B cell (primary cell): ENCODE measurements around the gene KIRREL3. TPM values are rescaled to one million over a fixed set of nuclear protein-coding genes. Genes with fewer than 3 reads are reported as not detected.

Experiments
- ATAC-seq: fragments of 200-7000 bp; cut with Tn5 transposase; one replicate; pipeline ENCODE4 v1.10.0; 2021; ENCODE audit warnings: low read depth, mild to moderate bottlenecking, moderate number of reproducible peaks, moderate library complexity
- CTCF ChIA-PET: fragments of 350-600 bp; sonication (Branson Sonifier 250); formaldehyde crosslinking; loops from one replicate; lab custom pipeline; 2021; ENCODE audit warnings: antibody characterized with exemption, inconsistent platforms; lab: Charles Lee
- POLR2A ChIA-PET: fragments of 350-600 bp; sonication (Branson Sonifier 250); formaldehyde crosslinking; loops from one replicate; lab custom pipeline; 2021; ENCODE audit warnings: antibody characterized with exemption; lab: Charles Lee
- DNase-seq: peaks from one replicate; pipeline ENCODE4 v3.0.0; 2013
- H2AFZ ChIP-seq: 2 replicates; pipeline ENCODE4 v1.6.1; 2012; ENCODE audit warnings: mild to moderate bottlenecking, low read depth, low read length; ENCODE audit not compliant: insufficient read depth, poor library complexity, severe bottlenecking
- H3K27ac ChIP-seq, 2 donors: 1 replicate in 1 of 2; 2 replicates in 1 of 2; pipeline ENCODE4 v1.5.1; 2012 to 2013; ENCODE audit warnings: low read length in 2 of 2, mild to moderate bottlenecking in 2 of 2, moderate library complexity in 1 of 2
- H3K27me3 ChIP-seq, 4 experiments: fragments of 200-600 bp in 1 of 4; sonication (generic) in 1 of 4; replicated peaks in 1 of 4; 1 replicate in 2 of 4; 2 replicates in 2 of 4; pipeline versions ENCODE4 v1.6.1 to v1.7.0; 2013 to 2016; ENCODE audit warnings: low read length in 3 of 4, mild to moderate bottlenecking in 2 of 4, mixed read lengths in 1 of 4, moderate library complexity in 1 of 4; ENCODE audit not compliant: insufficient read depth in 4 of 4, control insufficient read depth in 3 of 4; ENCODE audit errors: control extremely low read depth in 1 of 4
- H3K36me3 ChIP-seq, 2 experiments: replicated peaks in 1 of 2; 1 replicate in 1 of 2; 2 replicates in 1 of 2; pipeline versions ENCODE4 v1.6.1 to v1.7.1; 2013; ENCODE audit warnings: low read length in 1 of 2; ENCODE audit not compliant: insufficient read depth in 2 of 2, control insufficient read depth in 1 of 2; ENCODE audit errors: control extremely low read depth in 1 of 2, extremely low read depth in 1 of 2
- H3K4me1 ChIP-seq, 2 donors: fragments of 200-600 bp in 1 of 2; sonication (generic) in 1 of 2; 1 replicate in 1 of 2; 2 replicates in 1 of 2; pipeline versions ENCODE4 v1.5.1 to v1.6.1; 2013 to 2017; ENCODE audit warnings: low read length in 2 of 2; ENCODE audit not compliant: control insufficient read depth in 2 of 2, insufficient read depth in 2 of 2
- H3K4me2 ChIP-seq: replicated peaks from 2 replicates; pipeline ENCODE3; 2012; ENCODE audit warnings: mild to moderate bottlenecking, low read depth, low read length; ENCODE audit not compliant: poor library complexity, severe bottlenecking
- H3K4me3 ChIP-seq, 5 experiments: fragments of 200-600 bp in 1 of 5; sonication (generic) in 1 of 5; 1 replicate in 3 of 5; 2 replicates in 2 of 5; pipeline versions ENCODE4 v1.5.1 to v1.7.0; 2011 to 2016; ENCODE audit warnings: low read length in 4 of 5, mild to moderate bottlenecking in 4 of 5, low read depth in 2 of 5, control low read depth in 1 of 5, moderate library complexity in 1 of 5; ENCODE audit not compliant: insufficient read depth in 1 of 5; ENCODE audit errors: control extremely low read depth in 1 of 5, extremely low read depth in 1 of 5
- H3K79me2 ChIP-seq: fragments of 200-600 bp; sonication (generic); one replicate; pipeline ENCODE4 v1.6.0; 2016; ENCODE audit warnings: low read length; ENCODE audit not compliant: control insufficient read depth, insufficient read depth
- H3K9ac ChIP-seq: fragments of 200-600 bp; sonication (generic); 2 replicates; pipeline ENCODE4 v1.6.1; 2017; ENCODE audit warnings: mild to moderate bottlenecking, low read length, moderate library complexity
- H3K9me3 ChIP-seq, 3 donors: one replicate each; pipeline versions ENCODE4 v1.6.1 to v1.7.1; 2013; ENCODE audit warnings: low read length in 2 of 3; ENCODE audit not compliant: control insufficient read depth in 2 of 3, insufficient read depth in 1 of 3; ENCODE audit errors: control extremely low read depth in 1 of 3
- H4K20me1 ChIP-seq: 2 replicates; pipeline ENCODE4 v1.6.0; 2012; ENCODE audit warnings: mild to moderate bottlenecking, low read length; ENCODE audit not compliant: insufficient read depth, control insufficient read depth, poor library complexity, severe bottlenecking
- H3K27ac Mint-ChIP-seq: one replicate; pipeline ENCODE4 v1.8.0; 2021; ENCODE audit warnings: mixed read lengths
- H3K27me3 Mint-ChIP-seq: one replicate; pipeline ENCODE4 v1.8.0; 2021; ENCODE audit warnings: mixed read lengths
- H3K4me1 Mint-ChIP-seq: one replicate; pipeline ENCODE4 v1.8.0; 2021; ENCODE audit warnings: mixed read lengths
- H3K4me3 Mint-ChIP-seq: one replicate; pipeline ENCODE4 v1.8.0; 2021; ENCODE audit warnings: mixed read lengths
- H3K9me3 Mint-ChIP-seq: one replicate; pipeline ENCODE4 v1.8.0; 2022; ENCODE audit warnings: mixed read lengths; ENCODE audit not compliant: insufficient read depth
- CTCF ChIP-seq: fragments of 200-600 bp; IDR thresholded peaks from one replicate; pipeline ENCODE4 v1.8.0; 2022; ENCODE audit warnings: antibody characterized with exemption, mild to moderate bottlenecking
- EZH2 ChIP-seq: IDR thresholded peaks from 2 replicates; pipeline ENCODE4 v1.6.1; 2012; ENCODE audit warnings: borderline replicate concordance, low read depth, mild to moderate bottlenecking, moderate library complexity, low read length; ENCODE audit not compliant: insufficient read depth, poor library complexity, severe bottlenecking
- WGBS: methylation state at CpG from one replicate; pipeline ENCODE4 v1.1.5; 2013; ENCODE audit warnings: missing lambda C conversion rate; ENCODE audit not compliant: insufficient coverage; 5-methylcytosine and 5-hydroxymethylcytosine counted together
- intact Hi-C: fragments of 100-400 bp; cut with micrococcal nuclease; formaldehyde crosslinking; loops from one replicate; pipeline ENCODE4 v1.10.0; 2022
- polyA plus RNA-seq: library from polyadenylated mRNA; depleted of rRNA; stranded (reverse); fragments of >200 nt; gene quantifications from 2 replicates; pipeline ENCODE4 v1.2.3, GENCODE V29; 2012
- total RNA-seq, 2 donors: library from RNA; stranded (reverse); fragments of 120-200 nt in 1 of 2; gene quantifications; 1 replicate in 1 of 2; 2 replicates in 1 of 2; pipeline versions ENCODE4 v1.2.3 to v1.2.4, GENCODE V29; 2013 to 2022

The KIRREL3 gene
- total and polyA plus RNA-seq, 2 donors (not counting 1 experiment from before 2014, with no cell fraction given) = not detected

- Histone ChIP-seq H3K9ac (no peak overlapping the region), H3K27me3 (peaks cover 0 to 3% (median 0%) of the 10 kb centered on the region in 4 experiments), H2AFZ (no peak overlapping the region), H3K9me3 (no peaks in the 10 kb centered on the region), H3K4me2 (no peak overlapping the region), H3K4me1 (no peaks in the 10 kb centered on the region), H3K79me2 (no peaks in the 10 kb centered on the region), H3K4me3 (no peak overlapping the region), H3K27ac (no peak overlapping the region), H3K36me3 (no peaks in the 10 kb centered on the region), H4K20me1 (no peaks in the 10 kb centered on the region)
- CTCF ChIA-PET = no interaction called here
- ATAC-seq = no peak
- no CpG with 5 or more reads among the region's 3 CpGs for WGBS
- Mint-ChIP-seq H3K9me3 (no peaks in the 10 kb centered on the region), H3K27ac (no peak overlapping the region), H3K27me3 (peaks cover 26% of the 10 kb centered on the region), H3K4me3 (no peak overlapping the region), H3K4me1 (no peaks in the 10 kb centered on the region)
- TF ChIP-seq CTCF (no peak), EZH2 (no peak)
- intact Hi-C loops = no loop called here
- POLR2A ChIA-PET = no interaction called here
- DNase-seq = no peak
Observed at GRCh38 chr11:126963603-126964363, 36.8 kb downstream of the KIRREL3 start.

- Histone ChIP-seq H3K27me3 (peaks cover 0 to 3% (median 0%) of the 10 kb centered on the region in 4 experiments), H3K4me1 (no peaks in the 10 kb centered on the region), H2AFZ (no peak overlapping the region), H3K4me3 (no peak overlapping the region), H3K9ac (no peak overlapping the region), H4K20me1 (no peaks in the 10 kb centered on the region), H3K4me2 (no peak overlapping the region), H3K9me3 (no peaks in the 10 kb centered on the region), H3K36me3 (no peaks in the 10 kb centered on the region), H3K79me2 (no peaks in the 10 kb centered on the region), H3K27ac (no peak overlapping the region)
- TF ChIP-seq EZH2 = no peak
- TF ChIP-seq CTCF = no peak
- H3K9me3 Mint-ChIP-seq = no peaks in the 10 kb centered on the region
- DNase-seq = no peak
- no peak for ATAC-seq
- H3K4me3 Mint-ChIP-seq = no peak overlapping the region
- H3K27me3 Mint-ChIP-seq = peaks cover 25% of the 10 kb centered on the region
- H3K27ac Mint-ChIP-seq = no peak overlapping the region
- CTCF ChIA-PET = no interaction called here
- intact Hi-C loops = no loop called here
- H3K4me1 Mint-ChIP-seq = no peaks in the 10 kb centered on the region
- POLR2A ChIA-PET = no interaction called here
- WGBS = no CpG with 5 or more reads among the region's 1 CpG
Observed at GRCh38 chr11:126963115-126963514, 37.5 kb downstream of the KIRREL3 start.
